Stimulated activated CD8-positive, alpha-beta memory T cell treated with anti-CD3 and anti-CD28 coated beads, Interleukin-4, amount 100 ng/mL, for 1 hour (primary cell): Measurements from ENCODE around the gene FH.

Experiments used
- DNase-seq, 2 donors: peaks; one replicate each; pipeline ENCODE4 v3.0.0-alpha.2; 2020; ENCODE audit warnings: low read depth in 2 of 2, low spot score in 1 of 2

The FH gene

DNA sequence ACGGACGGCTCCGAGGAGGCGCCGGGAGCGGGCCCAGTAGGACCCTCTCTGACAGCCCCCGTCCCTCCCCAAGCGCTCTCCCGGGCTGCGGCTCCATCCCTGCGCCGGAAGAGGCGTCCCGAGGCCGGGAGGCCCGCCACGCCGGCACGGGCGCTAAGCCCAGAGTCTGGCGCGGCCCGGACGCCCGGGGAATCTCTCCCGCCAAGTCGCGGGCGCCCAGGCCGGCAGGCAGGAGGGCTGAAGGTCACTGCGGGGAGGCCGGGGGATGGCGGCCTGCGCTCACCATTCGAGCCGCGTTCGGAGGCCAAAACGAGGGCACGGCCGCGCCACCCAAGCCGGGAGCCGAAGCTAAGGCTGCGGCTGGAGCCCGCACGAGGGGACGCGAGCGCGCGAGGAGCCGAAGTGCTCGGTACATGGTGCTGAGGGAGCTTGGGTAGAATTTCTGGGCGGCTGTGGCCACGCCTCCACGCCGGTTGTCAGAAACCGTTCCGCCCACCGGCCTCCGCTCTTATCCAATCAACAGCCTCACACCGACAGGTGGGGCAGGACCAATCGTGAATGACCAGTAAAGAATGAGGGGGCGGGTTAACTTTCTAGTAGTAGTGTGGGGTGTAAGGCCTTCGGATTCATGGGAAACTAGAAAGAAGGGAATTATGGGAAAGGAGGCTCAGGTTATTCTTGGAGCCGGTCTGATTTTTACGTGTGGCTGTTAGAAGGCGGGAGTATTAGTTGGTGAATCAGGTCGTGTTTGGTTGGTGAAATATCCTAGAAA lies at the start of gene FH:
Gene FH, minus strand, starts transcription at position 448 of the 772 bp plus-strand sequence. Its CDS starts 33 bp downstream, at position 415.
- DNase-seq, result peak; percentile 67 to 85

DNA sequence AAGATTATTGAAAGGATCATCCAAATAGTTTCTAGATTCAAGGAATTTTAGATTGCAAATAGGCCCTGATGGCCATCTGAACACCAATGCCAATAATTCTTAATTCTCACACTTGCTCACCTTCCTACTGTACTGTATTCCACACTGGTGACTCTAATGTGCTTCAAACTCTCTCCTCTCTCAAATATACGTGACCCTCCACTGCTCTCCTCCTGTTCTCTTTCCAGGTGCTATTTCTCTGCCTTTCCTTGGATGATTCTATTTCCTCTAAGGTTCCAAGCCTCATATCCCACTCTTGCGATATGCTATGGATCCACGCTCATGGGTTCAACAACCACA lies 41.3 kb upstream of the FH start:
- no peak for DNase-seq

DNA sequence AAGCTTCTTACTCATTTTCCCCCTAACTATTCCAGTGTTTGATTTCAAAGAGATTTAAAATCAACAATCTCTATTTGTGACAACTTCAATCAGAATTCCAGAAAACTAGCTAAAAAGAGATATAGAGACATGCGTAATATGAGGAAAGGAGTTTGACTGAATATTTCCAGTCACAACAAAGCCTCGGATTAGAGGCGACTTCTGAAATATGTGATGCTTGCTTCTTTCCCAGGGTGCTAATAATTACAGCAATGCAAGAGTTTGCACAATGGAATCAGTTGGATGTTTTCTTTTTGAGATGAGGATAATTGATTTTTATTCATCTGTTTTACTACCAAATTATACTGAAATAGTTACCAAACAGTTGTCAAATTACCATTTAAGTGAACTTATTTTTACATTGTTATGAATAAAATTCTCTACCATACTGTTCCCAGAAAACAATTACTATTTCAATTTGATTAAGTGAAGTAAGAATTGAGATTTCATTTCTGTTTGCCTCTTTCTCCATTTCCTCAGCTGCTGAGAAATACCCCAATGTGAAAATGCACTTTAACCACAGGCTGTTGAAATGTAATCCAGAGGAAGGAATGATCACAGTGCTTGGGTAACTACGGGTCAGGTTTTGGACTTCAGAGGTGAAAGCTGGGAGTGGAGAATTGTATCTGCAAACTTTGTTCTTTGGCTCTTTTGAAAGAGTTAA lies 40.7 kb upstream of the FH start:
- DNase-seq, result no peak

DNA sequence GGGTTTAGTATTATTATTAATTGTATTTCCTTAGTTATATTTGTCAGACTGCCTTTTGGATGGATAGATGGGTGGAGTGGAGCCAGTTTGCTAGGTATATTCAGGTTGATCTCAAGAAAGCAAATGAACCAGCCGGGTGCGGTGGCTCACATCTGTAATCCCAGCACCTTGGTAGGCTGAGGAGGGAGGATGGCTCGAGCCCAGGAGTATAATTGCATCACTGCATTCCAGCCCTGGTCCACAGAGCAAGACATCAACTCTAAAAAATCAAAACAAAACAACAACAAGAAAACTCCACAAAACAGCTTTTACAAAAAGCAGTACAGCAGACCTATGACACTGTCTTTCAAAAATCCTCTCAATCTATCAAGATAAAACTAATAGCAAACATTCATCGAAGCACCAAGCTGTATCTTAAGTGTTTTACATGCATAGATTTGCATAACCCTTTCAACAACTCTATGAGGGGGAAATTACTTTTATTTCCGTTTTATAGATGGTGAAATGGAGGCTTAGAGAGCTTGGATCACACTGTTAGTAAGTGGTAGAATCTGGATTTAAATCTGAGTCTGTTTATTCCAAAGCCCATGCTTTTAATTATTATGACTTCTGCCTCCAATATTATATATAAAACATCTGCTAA lies 38.1 kb upstream of the FH start:
- DNase-seq, result no peak

DNA sequence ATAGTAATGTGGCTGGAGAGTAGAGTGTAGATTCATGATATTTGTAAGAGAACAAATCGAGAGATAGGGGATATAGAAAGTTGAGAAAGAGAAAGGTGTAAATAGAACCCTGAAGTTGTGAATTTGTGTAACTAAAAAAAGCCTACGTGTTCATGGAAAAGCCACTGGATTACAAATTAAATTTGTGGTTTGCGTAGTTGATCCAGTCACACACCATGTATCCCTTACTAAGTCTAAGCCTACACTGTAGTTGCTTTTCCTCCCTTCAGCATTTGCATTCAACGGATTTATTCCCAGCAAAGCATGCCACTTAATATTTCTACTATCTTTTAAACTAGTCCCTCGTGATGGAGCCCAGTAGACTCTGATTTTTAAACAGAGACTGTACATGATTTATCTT lies 37.5 kb upstream of the FH start:
- no peak for DNase-seq

DNA sequence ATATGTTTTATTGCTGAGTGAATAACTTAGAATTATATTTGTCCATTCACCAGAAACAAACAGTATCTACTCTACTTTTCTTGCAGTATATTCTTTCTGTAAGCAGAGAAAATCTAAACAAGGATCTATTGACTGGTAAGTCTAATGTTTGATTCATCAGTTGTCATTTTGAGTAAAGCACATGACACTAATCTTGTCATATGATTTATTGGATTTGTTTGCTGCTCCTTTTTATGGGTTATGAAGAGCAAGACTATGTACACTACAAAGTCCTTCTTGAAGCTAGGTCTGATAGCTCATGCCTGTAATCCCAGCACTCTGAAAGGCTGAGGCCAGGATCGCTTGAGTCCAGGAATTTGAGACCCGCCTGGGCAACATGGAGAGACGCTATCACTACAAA lies 36.0 kb upstream of the FH start:
- no peak for DNase-seq

DNA sequence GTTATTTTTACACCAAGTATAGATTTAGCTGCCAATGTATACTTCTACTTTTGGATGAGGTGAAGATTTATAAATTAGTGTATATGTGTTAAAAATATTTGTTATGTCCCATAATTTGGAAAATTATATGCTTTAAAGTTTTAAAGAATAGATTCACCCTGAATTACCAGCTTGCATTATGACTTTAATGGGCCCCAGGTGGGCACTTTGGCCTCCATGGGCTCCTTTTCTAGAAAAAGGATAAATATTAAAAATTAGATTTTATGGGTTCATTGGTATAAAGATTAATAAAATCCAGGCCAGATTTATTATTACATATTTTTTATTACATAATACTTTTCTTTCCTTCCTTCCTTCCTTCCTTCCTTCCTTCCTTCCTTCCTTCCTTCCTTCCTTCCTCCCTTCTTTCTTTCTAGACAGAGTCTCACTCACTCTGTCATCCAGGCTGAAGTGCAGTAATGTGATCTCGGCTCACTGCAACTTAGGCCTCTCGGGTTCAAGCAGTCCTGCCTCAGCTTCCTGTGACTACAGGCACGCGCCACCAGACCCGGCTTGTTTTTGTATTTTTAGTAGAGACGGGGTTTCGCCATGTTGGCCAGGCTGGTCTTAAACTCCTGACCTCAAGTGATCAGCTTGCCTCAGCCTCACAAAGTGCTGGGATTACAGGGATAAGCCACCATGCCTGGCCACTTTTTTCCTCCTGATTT lies 34.5 kb upstream of the FH start:
- no peak for DNase-seq

DNA sequence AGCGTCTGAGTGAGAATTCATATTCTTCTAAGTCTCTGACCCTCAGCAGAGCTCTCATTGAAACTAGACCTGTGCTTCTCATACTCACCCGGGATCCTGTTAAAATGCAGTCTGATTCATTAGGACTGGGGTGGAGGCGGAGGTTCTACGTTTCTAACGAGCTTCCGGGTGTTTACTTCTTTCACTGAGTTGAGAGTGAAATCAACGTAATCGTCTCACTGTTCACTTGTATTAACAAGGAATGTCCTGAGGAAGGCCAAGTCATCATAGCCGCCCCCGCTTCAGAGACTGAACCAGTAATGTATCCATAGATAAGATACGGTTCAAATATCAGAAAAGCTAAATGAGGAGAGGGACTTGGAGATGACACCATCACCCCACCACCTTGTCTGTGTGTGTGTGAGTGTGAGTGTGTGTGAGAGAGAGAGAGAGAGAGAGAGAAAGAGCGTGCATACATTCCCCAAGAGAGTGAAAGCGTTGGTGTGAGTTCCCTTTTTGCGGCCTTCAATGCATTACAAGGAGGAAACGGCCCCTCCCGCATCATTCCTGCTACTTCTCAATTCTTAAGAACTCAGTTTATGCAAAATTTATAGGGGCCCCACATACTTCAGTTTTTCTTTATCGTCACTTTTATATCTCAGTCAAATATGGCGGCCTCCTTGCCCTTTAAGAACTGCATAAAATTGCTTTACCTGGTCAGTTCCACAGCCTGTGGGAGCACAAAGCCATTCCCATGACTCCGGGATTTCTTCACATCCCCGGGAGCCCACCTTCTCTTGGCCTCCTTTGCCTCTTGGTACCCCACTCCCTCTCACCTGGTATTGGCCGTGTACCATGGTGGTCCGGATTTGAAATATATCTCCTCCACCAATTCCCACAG lies 32.4 kb upstream of the FH start:
- no peak for DNase-seq

DNA sequence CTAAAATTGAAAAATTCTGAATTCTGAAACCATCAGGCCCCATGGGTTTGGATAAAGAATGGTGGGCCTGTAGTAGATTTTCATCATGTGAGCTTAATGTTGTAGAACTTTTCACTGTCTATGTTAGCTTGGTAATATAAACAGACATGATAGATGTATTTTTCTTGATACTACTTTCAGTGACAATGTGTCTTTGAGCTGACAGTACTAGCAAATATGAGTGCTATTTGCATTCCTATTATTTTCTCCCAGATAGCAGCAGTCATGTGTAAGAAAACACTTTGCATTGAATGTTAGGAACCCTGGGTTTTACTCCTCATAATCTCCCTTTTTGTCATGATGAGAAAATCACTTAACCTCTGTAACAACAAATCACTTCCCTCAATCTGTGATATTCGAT lies 30.8 kb upstream of the FH start:
- no peak for DNase-seq

DNA sequence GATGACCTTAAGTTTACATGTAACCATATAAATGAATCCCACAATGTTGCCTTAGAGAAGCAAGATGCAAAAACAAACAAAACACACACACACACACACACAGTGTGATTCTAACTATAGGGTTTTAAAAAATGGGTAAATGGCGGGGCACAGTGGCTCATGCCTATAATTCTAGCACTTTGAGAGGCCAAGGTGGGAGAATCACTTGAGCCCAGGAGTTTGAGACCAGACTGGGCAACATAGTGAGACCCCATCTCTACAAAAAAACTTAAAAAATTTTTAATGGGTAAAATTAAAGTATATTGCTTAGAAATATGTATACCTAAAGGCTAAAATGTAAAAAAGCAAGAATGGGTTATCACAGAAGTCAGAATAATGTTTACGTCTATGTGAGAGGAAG lies 28.5 kb upstream of the FH start:
- no peak for DNase-seq

DNA sequence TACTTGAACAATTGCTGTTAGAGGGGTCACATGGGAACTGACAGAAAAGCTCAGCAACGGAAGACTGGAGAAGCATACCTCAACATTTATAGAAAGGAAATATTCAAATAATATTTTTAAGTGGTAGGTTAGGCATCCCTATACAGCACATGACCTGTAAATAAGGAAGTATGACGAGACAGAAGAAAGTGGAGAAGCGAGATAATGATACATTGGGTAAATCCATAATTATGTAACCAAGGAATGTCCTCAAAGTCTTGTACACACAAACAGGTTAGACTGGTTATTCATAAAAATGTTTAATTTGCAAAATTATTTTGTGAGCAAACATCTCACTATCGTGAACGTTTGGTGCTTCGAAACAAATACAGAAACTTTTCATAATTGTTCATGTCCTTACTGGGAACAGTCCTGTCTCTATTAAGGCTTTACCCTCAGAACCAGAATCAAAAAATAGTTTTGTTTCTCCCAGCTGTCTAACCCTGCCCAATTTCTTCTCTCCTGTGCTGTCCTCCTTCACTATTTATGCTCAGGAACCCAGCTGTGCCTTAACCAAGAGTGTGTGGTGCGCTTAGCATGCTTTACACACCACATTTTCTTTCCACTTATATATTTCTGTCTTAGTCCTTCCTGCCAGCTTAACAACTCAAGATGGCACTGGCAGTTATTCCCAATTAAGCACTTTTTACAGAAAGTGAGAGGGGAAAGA lies 22.8 kb upstream of the FH start:
- DNase-seq, result no peak

DNA sequence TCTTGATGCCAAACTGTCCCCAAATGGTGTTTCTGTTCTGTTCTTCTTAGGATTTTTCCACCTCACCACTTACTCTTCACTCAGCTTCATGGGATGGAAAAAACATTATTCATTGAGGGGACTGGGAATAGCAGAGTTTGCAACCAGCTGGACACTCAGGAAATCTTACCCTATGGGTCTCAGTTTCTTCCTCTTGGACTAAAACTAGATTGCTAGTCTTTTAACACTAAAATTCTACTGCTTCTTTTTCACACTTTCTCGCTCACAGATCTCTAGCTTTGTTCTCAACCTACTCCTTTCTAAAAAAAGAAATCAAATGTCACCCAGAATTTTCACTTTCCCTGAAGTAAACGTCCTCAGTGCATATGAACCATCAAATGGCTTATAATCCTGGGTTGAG lies 17.4 kb upstream of the FH start:
- DNase-seq, result no peak

DNA sequence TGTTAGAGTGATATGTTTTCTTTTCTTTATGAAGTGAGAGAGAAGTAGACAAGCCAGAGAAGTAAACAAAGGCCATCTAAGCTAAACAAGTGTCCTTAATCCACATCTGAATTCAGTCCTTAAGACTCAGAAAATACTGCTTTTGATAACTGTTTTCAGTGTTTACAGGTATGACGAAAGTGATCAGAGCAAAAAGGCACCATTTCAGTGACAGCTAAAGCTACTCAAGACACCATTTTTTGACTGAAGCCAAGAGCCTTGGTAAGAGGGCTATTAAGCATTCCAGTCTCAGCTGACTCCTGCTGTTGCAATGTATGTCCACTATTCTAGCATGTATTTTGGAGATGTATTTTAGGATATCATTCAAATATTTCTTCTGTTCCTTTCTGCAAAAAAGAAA lies 16.7 kb upstream of the FH start:
- DNase-seq, result no peak

DNA sequence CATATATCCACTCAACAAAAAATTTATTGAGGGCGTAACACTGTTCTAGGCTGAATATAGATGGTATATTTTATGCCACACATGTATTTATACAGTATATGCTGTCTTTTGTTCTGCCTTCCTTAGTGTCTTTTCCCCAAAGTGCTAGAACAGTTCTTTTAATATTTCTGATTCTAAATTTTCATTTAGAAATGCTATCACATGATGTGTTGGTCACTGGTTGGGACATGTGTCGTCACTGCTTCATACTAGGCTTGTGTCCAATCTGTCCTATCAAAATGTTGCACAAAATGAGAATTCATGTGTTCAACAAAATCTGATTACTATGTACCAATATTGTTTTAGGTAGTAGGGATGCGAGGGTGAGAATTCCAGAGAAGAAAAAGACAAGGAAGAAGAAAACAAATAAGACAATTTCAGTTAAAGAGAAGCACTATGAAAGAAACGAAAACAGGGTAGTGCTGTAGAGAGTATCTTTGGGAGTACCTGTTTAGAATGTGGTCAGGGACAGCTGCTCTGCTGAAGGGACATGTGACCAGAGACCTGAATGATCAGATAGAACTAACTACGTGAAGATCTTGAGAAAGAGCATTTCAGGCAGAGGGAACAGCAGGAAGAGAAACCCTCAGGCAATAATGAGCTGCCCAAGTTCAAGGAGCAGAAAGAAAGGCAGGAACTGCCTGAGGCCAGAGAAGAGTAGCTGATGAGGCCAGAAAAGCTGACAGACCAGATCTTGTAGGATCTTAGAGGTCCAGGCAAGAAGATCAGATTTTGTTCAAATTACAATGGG lies 14.0 kb upstream of the FH start:
- no peak for DNase-seq

DNA sequence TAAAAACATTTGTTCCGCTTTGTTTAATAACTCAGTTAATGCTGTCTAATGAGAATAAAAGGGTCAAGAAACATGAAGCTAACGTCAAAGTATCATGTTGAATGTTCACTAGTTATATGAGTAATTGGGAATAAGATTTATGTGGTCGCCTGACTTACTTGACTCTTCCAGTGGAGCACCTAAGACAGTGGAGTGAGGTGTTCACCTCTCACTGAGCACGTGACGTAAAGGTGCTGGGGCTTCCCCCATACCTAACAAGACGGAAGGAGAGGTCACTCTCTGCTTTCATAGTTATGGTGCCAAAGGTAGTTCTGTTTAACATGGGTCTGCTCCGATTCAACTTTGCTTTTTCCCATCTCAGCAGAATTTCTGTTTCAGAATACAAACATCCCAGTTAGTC lies 13.3 kb upstream of the FH start:
- no peak for DNase-seq

DNA sequence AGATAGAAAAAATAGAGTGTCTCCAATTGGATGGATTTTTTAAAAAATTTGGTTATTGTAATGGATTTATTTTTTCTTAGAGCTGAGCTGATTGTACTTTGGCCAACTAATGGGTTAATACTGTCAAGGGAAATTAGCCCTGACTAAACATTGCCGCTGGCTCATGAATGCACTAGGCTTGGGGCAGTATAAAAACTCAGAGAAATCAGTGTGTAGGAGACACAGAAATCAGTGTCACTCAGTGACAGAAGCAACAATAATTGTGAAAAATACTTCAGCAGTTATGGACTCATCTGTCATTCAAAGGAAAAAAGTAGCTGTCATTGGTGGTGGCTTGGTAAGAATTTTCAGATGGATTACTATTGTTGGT lies 12.6 kb upstream of the FH start, which contains the start of gene KMO:
Gene KMO, plus strand, starts transcription at position 217 of the 370 bp plus-strand sequence. Its CDS starts 67 bp downstream, at position 284.
- no peak for DNase-seq

DNA sequence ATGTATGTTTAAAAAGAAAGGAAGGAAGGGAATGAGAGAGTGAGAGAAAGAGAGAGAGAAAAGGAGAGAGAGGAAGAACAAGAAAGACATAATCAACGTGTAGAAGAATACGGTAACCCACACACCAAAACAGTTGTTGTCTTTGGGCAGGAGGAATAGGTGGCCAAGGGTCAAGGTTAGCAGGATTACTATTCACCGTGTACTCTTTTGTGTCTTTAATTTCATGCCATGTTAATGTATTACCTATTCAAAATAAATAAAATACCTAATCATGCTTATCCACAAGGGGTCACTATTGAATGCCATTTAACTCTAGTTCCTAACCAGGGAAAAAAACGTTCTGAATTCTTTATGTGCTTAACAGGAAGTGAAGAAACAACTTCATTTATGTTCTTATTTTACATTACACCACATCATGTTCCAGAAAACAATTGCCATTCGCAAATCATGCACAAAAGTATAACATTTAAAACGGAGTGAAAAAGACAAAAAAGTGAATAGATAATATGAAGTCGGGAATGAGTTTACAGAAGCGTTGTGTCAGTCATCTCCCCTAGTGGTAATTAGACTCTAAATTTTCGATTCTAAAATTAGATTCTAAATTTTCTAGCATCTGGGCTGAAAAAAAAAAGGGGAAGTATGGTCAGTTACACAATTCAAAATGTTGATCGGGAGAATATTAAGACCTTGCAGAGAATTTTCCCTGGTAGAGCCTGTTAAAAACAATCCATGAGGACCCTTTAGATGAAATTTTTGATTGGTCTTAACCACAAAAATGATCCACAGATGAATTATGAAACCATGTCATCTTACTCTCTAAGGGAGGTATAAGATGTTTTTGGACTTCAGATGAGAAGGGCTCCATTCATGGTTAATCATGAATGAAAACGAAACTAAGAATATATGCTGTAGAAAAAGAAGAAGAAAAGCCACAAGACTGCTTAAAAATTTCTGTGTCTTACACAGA lies 11.9 kb upstream of the FH start:
- no peak for DNase-seq

DNA sequence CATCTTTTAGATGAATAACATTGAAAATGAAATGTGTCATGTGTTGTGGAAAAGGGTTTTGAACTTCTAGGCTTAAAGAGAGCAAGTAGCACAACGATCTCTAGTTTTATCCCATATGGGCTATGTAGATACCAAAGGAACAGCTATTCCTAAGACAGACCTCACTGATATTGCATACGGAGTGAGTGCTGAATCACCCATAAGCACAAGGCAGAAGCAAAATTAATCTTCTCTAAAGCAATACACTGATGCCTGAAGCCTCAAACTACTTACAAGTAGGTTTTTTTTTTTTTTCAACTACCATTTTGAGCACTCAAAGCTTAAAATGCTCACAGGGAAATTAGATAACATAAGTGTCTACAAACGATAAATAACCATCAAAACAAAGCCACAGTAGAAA lies 7.6 kb upstream of the FH start:
- no peak for DNase-seq
